Measurements from ENCODE around the gene THBS4. TPM values are rescaled to one million over a fixed set of nuclear protein-coding genes. Genes with fewer than 3 reads are reported as not detected.
"Not testable (repeated sequence)": the region's sequence is repeated elsewhere in the genome, so short reads cannot be mapped to it uniquely, and the experiment has no call there.

Gene THBS4
- total RNA-seq, 1 donor from 2014 or later = 6.1 TPM

GRCh38 chr5:80082731-80083100 is 47.6 kb downstream of the THBS4 start:
- no peaks in the 10 kb centered on the region for H3K27me3 Mint-ChIP-seq
- TF ChIP-seq, protein P1, sequence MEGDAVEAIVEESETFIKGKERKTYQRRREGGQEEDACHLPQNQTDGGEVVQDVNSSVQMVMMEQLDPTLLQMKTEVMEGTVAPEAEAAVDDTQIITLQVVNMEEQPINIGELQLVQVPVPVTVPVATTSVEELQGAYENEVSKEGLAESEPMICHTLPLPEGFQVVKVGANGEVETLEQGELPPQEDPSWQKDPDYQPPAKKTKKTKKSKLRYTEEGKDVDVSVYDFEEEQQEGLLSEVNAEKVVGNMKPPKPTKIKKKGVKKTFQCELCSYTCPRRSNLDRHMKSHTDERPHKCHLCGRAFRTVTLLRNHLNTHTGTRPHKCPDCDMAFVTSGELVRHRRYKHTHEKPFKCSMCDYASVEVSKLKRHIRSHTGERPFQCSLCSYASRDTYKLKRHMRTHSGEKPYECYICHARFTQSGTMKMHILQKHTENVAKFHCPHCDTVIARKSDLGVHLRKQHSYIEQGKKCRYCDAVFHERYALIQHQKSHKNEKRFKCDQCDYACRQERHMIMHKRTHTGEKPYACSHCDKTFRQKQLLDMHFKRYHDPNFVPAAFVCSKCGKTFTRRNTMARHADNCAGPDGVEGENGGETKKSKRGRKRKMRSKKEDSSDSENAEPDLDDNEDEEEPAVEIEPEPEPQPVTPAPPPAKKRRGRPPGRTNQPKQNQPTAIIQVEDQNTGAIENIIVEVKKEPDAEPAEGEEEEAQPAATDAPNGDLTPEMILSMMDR (IDR thresholded peaks at IDR 0.05; ENCODE audit: unreplicated experiment) = peak; percentile 69
- DNase-seq (ENCODE audit: low spot score, unreplicated experiment) = peak; percentile 20
- peaks cover 5% of the 10 kb centered on the region for H3K4me1 Mint-ChIP-seq (ENCODE audit: low read depth)
- no peaks in the 10 kb centered on the region for H3K9me3 Mint-ChIP-seq (ENCODE audit: low read depth)
- peaks cover 2% of the 10 kb centered on the region for H3K36me3 Mint-ChIP-seq (ENCODE audit: insufficient read depth)
- no peak overlapping the region for H3K27ac Mint-ChIP-seq
- no peak overlapping the region for H3K4me3 Mint-ChIP-seq (ENCODE audit: low read depth)

- Mint-ChIP-seq H3K9me3 (ENCODE audit: low read depth) (no peaks in the 10 kb centered on the region), H3K4me3 (ENCODE audit: low read depth) (no peak overlapping the region)
Measured at GRCh38 chr5:80083101-80083890, 48.1 kb downstream of the THBS4 start.

DNA sequence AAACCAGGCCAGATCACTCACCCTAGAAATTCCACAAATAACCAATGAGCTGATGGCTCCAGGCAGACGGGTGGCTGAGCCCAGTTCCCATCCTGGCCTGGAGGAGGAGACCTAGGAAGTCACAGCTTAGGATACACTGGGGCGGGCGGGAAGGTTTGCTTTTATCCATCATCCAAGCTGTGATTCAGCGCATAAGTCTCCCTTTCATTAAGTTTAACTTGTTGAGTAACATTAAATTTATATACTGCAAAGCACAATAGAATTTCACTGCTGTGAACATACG is 55.7 kb downstream of the THBS4 start:
- H3K27ac Mint-ChIP-seq = no peak overlapping the region
- H3K9me3 Mint-ChIP-seq (ENCODE audit: low read depth) = no peaks in the 10 kb centered on the region
- no peaks in the 10 kb centered on the region for H3K36me3 Mint-ChIP-seq (ENCODE audit: insufficient read depth)
- TF ChIP-seq, protein P1 (IDR thresholded peaks at IDR 0.05; ENCODE audit: unreplicated experiment) = no peak
- no peaks in the 10 kb centered on the region for H3K27me3 Mint-ChIP-seq
- H3K4me3 Mint-ChIP-seq (ENCODE audit: low read depth) = no peak overlapping the region
- no peak for DNase-seq (ENCODE audit: low spot score, unreplicated experiment)
- peaks cover 32% of the 10 kb centered on the region for H3K4me1 Mint-ChIP-seq (ENCODE audit: low read depth)

More at GRCh38 chr5:80083101-80083890, 48.1 kb downstream of the THBS4 start:
- peaks cover 5% of the 10 kb centered on the region for H3K4me1 Mint-ChIP-seq (ENCODE audit: low read depth)
- no peaks in the 10 kb centered on the region for H3K27me3 Mint-ChIP-seq
- H3K27ac Mint-ChIP-seq = no peak overlapping the region
- peaks cover 2% of the 10 kb centered on the region for H3K36me3 Mint-ChIP-seq (ENCODE audit: insufficient read depth)
- TF ChIP-seq, protein P1 (IDR thresholded peaks at IDR 0.05; ENCODE audit: unreplicated experiment) = peak; percentile 77
- DNase-seq (ENCODE audit: low spot score, unreplicated experiment) = no peak

DNA sequence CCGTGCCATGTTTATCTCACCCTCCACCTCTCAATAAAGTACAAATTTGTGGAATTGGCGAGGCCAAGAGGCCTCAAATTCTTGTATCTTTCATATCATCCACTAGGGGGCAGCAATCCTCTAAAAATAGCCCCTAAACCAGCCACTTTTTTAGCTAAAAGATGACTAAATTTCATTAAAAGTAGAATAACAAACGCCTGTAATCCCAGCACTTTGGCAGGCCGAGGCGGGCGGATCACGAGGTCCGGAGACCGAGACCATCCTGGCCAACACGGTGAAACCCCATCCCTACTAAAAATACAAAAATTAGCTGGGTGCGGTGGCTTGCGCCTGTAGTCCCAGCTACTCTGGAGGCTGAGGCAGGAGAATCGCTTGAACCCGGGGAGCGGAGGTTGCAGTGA is 56.6 kb downstream of the THBS4 start:
- not testable (repeated sequence) for H3K4me3 Mint-ChIP-seq (ENCODE audit: low read depth); DNase-seq (ENCODE audit: low spot score, unreplicated experiment); H3K27me3 Mint-ChIP-seq; H3K9me3 Mint-ChIP-seq (ENCODE audit: low read depth); H3K36me3 Mint-ChIP-seq (ENCODE audit: insufficient read depth)
- TF ChIP-seq, protein P1 (IDR thresholded peaks at IDR 0.05; ENCODE audit: unreplicated experiment) = peak; percentile 82
- Mint-ChIP-seq H3K4me1 (ENCODE audit: low read depth) (peaks cover 30% of the 10 kb centered on the region), H3K27ac (peak overlapping the region; percentile 88)

DNA sequence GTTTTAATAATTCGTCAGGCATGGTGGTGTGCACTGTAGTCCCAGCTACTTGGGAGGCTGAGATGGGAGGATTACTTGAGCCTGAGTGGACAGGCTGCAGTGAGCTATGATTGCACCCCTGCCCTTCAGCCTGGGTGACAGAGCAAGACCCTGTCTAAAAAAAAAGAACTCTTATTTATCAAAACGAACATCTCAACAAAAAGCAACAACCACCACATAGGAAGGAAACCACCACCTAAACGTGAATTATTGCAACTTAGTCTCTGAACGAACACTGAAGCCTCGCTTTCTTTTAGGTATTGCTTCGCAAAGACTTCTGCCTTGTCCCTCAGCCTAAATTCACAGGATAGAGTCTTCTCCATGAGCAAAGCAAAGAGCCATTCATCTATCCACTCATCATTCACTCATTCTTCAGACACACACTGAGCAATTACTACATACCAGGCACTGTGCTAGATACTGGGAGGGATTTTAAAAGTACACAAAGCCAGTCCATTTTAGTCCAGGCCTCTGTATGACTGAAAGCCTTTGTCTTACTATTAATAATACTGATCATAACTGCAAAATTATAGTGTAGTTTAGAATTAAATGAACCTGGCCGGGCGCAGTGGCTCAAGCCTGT is 57.4 kb downstream of the THBS4 start:
- Mint-ChIP-seq H3K27ac (peak overlapping the region; percentile 98), H3K9me3 (ENCODE audit: low read depth) (no peaks in the 10 kb centered on the region), H3K4me1 (ENCODE audit: low read depth) (peaks cover 36% of the 10 kb centered on the region), H3K36me3 (ENCODE audit: insufficient read depth) (peaks cover 2% of the 10 kb centered on the region), H3K4me3 (ENCODE audit: low read depth) (no peak overlapping the region), H3K27me3 (no peaks in the 10 kb centered on the region)
- DNase-seq (ENCODE audit: low spot score, unreplicated experiment) = no peak
- TF ChIP-seq, protein P1 (IDR thresholded peaks at IDR 0.05; ENCODE audit: unreplicated experiment) = no peak

Data from progenitor cell of endocrine pancreas (in vitro differentiated cells).